ENCODE data around the gene SKAP2. TPM values are rescaled to one million over a fixed set of nuclear protein-coding genes. Genes with fewer than 3 reads are reported as not detected.
"Not testable (repeated sequence)": the region's sequence is repeated elsewhere in the genome, so short reads cannot be mapped to it uniquely, and the experiment has no call there.

Gene SKAP2
- total RNA-seq, 1 donor from 2014 or later: 12.8 TPM

- TF ChIP-seq, protein P1, sequence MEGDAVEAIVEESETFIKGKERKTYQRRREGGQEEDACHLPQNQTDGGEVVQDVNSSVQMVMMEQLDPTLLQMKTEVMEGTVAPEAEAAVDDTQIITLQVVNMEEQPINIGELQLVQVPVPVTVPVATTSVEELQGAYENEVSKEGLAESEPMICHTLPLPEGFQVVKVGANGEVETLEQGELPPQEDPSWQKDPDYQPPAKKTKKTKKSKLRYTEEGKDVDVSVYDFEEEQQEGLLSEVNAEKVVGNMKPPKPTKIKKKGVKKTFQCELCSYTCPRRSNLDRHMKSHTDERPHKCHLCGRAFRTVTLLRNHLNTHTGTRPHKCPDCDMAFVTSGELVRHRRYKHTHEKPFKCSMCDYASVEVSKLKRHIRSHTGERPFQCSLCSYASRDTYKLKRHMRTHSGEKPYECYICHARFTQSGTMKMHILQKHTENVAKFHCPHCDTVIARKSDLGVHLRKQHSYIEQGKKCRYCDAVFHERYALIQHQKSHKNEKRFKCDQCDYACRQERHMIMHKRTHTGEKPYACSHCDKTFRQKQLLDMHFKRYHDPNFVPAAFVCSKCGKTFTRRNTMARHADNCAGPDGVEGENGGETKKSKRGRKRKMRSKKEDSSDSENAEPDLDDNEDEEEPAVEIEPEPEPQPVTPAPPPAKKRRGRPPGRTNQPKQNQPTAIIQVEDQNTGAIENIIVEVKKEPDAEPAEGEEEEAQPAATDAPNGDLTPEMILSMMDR (IDR thresholded peaks at IDR 0.05): no peak
- TF ChIP-seq POLR2A (IDR thresholded peaks at IDR 0.05) (no peak), POLR2AphosphoS5 (IDR thresholded peaks at IDR 0.05; ENCODE audit: insufficient read depth in 1 of 2, low read depth in 1 of 2) (no peak)
- Histone ChIP-seq H3K27me3 (no peaks in the 10 kb centered on the region), H3K4me3 (no peak overlapping the region), H3K27ac (no peak overlapping the region), H3K4me1 (no peaks in the 10 kb centered on the region), H3K36me3 (no peaks in the 10 kb centered on the region), H3K9me3 (no peaks in the 10 kb centered on the region)
- intact Hi-C loops (cut with DNase I): no loop called here
- DNase-seq (ENCODE audit: extremely low spot score in 2 of 2): no peak
Measured at GRCh38 chr7:26850193-26850651, 14.2 kb downstream of the SKAP2 start.

DNA sequence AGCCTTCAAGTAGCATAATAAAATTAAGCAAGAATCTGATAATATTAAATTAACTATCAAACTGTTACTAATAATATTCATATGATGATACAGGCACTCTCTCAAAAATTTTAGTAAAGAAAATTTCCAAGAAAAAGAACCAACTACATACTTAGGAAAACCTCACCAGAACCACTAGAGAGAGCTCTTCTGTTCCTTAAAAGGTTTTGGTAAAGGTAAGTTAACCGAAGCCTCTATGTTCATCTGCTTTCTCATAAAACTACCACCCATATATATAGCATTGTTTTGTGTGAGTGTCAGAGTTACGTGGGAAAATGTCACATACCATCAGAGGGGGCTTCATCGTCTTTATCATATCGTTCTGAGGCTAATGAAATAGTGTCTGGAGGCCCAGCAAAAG lies 20.7 kb downstream of the SKAP2 start:
- Histone ChIP-seq H3K4me1 (no peaks in the 10 kb centered on the region), H3K36me3 (no peaks in the 10 kb centered on the region), H3K9me3 (no peaks in the 10 kb centered on the region), H3K4me3 (no peak overlapping the region), H3K27ac (no peak overlapping the region), H3K27me3 (no peaks in the 10 kb centered on the region)
- intact Hi-C loops (cut with DNase I): no loop called here
- TF ChIP-seq POLR2A (IDR thresholded peaks at IDR 0.05) (no peak), POLR2AphosphoS5 (IDR thresholded peaks at IDR 0.05; ENCODE audit: insufficient read depth in 1 of 2, low read depth in 1 of 2) (no peak)
- TF ChIP-seq, protein P1 (IDR thresholded peaks at IDR 0.05): no peak
- DNase-seq (ENCODE audit: extremely low spot score in 2 of 2): no peak

DNA sequence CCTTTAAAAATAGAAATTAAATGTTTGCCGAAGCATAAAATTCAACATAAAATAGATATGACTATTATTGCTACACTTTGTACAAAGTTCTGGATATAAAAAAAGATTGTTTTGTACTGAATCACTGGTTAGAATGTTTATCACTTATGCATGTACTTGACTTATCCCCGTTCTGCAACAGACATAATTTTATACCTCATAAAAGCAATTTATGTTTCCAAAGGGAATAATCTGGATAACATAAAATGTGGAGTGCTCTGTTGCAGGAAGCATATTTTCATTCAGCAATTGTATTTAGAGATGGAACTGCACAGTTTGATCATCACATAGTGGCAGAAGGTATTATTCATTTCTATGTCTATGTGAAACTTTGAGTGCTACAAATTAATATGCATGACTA lies 21.5 kb downstream of the SKAP2 start:
- no peaks in the 10 kb centered on the region for H3K27me3 ChIP-seq
- no peak for TF ChIP-seq POLR2A (IDR thresholded peaks at IDR 0.05)
- TF ChIP-seq, protein P1 (IDR thresholded peaks at IDR 0.05): no peak
- TF ChIP-seq POLR2AphosphoS5 (IDR thresholded peaks at IDR 0.05; ENCODE audit: insufficient read depth in 1 of 2, low read depth in 1 of 2): no peak
- H3K36me3 ChIP-seq: no peaks in the 10 kb centered on the region
- H3K9me3 ChIP-seq: no peaks in the 10 kb centered on the region
- no peaks in the 10 kb centered on the region for H3K4me1 ChIP-seq
- intact Hi-C loops (cut with DNase I): no loop called here
- DNase-seq (ENCODE audit: extremely low spot score in 2 of 2): no peak
- no peak overlapping the region for H3K27ac ChIP-seq
- no peak overlapping the region for H3K4me3 ChIP-seq

DNA sequence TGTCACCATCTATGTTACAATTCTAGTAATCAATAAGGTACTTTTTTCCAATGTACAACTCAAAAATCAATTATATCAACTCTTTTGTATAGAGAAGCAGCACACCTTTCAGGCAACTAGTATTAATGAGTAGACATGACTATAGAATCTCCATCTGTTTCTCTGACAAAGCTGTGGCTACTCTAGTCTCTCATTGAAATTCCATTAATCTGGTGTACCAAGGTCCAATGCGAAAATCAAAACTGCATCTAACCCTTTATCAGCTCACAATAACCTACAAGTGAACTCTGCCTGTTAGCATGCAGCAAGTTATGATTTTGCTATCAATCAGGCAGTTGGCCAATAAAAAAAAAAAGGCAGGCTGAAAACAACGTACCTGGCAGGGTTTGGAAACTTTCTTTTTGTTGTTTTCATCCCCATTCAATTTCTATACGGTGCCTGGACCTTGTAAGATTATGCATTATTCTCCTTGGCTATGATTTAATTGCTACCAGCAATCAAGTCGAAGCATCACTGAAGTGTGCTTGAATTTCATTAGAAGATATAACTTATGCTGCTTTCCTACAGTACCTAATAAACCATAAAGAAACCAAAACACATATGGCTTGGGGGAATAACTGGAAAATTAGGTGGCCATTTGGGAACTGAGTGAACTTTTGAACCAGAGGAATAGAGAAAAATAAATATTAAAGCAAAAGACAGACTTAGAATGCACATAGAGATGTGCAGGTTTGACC lies 23.2 kb downstream of the SKAP2 start:
- no peak overlapping the region for H3K27ac ChIP-seq
- no peaks in the 10 kb centered on the region for H3K9me3 ChIP-seq
- no peak overlapping the region for H3K4me3 ChIP-seq
- no peaks in the 10 kb centered on the region for H3K4me1 ChIP-seq
- no peak for DNase-seq (ENCODE audit: extremely low spot score in 2 of 2)
- H3K27me3 ChIP-seq: no peaks in the 10 kb centered on the region
- no peak for TF ChIP-seq POLR2AphosphoS5 (IDR thresholded peaks at IDR 0.05; ENCODE audit: insufficient read depth in 1 of 2, low read depth in 1 of 2)
- TF ChIP-seq, protein P1 (IDR thresholded peaks at IDR 0.05): no peak
- TF ChIP-seq POLR2A (IDR thresholded peaks at IDR 0.05): no peak
- intact Hi-C loops (cut with DNase I): no loop called here
- H3K36me3 ChIP-seq: no peaks in the 10 kb centered on the region

GRCh38 chr7:26836793-26837192 lies 27.6 kb downstream of the SKAP2 start:
- H3K36me3 ChIP-seq; H3K4me3 ChIP-seq; H3K9me3 ChIP-seq; intact Hi-C loops (cut with DNase I); H3K27ac ChIP-seq; H3K27me3 ChIP-seq; DNase-seq (ENCODE audit: extremely low spot score in 2 of 2); H3K4me1 ChIP-seq: not testable (repeated sequence)
